GM12878 (cell line): ENCODE measurements around the gene NAPEPLD. TPM values are rescaled to one million over a fixed set of nuclear protein-coding genes. Genes with fewer than 3 reads are reported as not detected.

Source experiments
- ATAC-seq: fragments of 200-7000 bp; cut with Tn5 transposase; 3 replicates; pipeline ENCODE4 v1.9.1; 2020; ENCODE audit warnings: mild to moderate bottlenecking, moderate library complexity
- BruUV-seq: library from RNA; stranded (reverse); fragments of 400-500 nt; replicated peaks from 2 replicates; lab custom pipeline; 2021; lab: Mats Ljungman, UMichigan
- CTCF ChIA-PET: fragments of 300-600 bp; sonication (Branson Sonifier 250); formaldehyde crosslinking; extraction: SDS; loops from one replicate; lab custom pipeline; 2021; ENCODE audit warnings: inconsistent platforms; lab: Yijun Ruan, JAX
- POLR2A ChIA-PET: fragments of 350-600 bp; formaldehyde crosslinking; extraction: SDS; loops from one replicate; lab custom pipeline; 2021; ENCODE audit warnings: inconsistent platforms; lab: Charles Lee
- RAD21 ChIA-PET: fragments of 300-600 bp; sonication (Branson Sonifier 250); formaldehyde crosslinking; loops from one replicate; lab custom pipeline; 2023; ENCODE audit warnings: antibody characterized with exemption; ENCODE audit not compliant: unreplicated experiment; lab: Charles Lee
- SMC1A ChIA-PET: fragments of 300-600 bp; sonication (Branson Sonifier 250); formaldehyde crosslinking; loops from one replicate; lab custom pipeline; 2023; ENCODE audit not compliant: unreplicated experiment, uncharacterized antibody; lab: Charles Lee
- DNase-seq: peaks from one replicate; pipeline ENCODE4 v3.0.0-alpha.2; 2011; ENCODE audit warnings: low read depth, low spot score
- FAIRE-seq: peaks from 3 replicates; lab custom pipeline; 2011; peaks lifted over from hg19 to GRCh38; lab: Jason Lieb, UNC
- H2AFZ ChIP-seq: 2 replicates; pipeline ENCODE4 v1.6.0; 2011; ENCODE audit warnings: low read depth, low read length, control low read depth; ENCODE audit not compliant: control insufficient read depth
- H3K27ac ChIP-seq: 2 replicates; pipeline ENCODE4 v1.5.1; 2011; ENCODE audit warnings: control low read depth; ENCODE audit not compliant: control insufficient read depth, insufficient read depth
- H3K27me3 ChIP-seq, 2 experiments: replicated peaks in 1 of 2; 2 replicates each; pipeline versions ENCODE4 v1.6.0 to v1.6.1; 2011; ENCODE audit warnings: low read length in 1 of 2; ENCODE audit not compliant: control insufficient read depth in 2 of 2, insufficient read depth in 2 of 2
- H3K36me3 ChIP-seq, 2 experiments: 2 replicates each; pipeline ENCODE4 v1.5.1; 2011; ENCODE audit warnings: low read length in 1 of 2; ENCODE audit not compliant: control insufficient read depth in 2 of 2, insufficient read depth in 2 of 2
- H3K4me1 ChIP-seq: 2 replicates; pipeline ENCODE4 v1.6.1; 2011; ENCODE audit warnings: mild to moderate bottlenecking, low read length, moderate library complexity, mixed read lengths; ENCODE audit not compliant: control insufficient read depth, insufficient read depth
- H3K4me2 ChIP-seq: 2 replicates; pipeline ENCODE4 v1.6.0; 2011; ENCODE audit warnings: control low read depth; ENCODE audit not compliant: control insufficient read depth, insufficient read depth
- H3K4me3 ChIP-seq: fragments of 200-600 bp; sonication (generic); 2 replicates; pipeline ENCODE4 v1.5.1; 2016
- H3K79me2 ChIP-seq: 2 replicates; pipeline ENCODE4 v1.6.0; 2011; ENCODE audit warnings: low read length; ENCODE audit not compliant: control insufficient read depth, insufficient read depth
- H3K9ac ChIP-seq: 2 replicates; pipeline ENCODE4 v1.8.0; 2011; ENCODE audit warnings: low read length, control low read depth, mixed read lengths; ENCODE audit not compliant: control insufficient read depth, insufficient read depth
- H3K9me3 ChIP-seq: replicated peaks from 3 replicates; pipeline ENCODE4 v1.5.1; 2011; ENCODE audit warnings: mild to moderate bottlenecking, low read length; ENCODE audit not compliant: control insufficient read depth, insufficient read depth
- H4K20me1 ChIP-seq: 2 replicates; pipeline ENCODE4 v1.6.0; 2011; ENCODE audit not compliant: control insufficient read depth, insufficient read depth
- HCFC1 ChIP-seq: fragments of 150-350 bp; IDR thresholded peaks from 2 replicates; pipeline ENCODE4 v1.6.1; 2014; ENCODE audit warnings: low read length
- MTA2 ChIP-seq: fragments of 450-650 bp; IDR thresholded peaks from 2 replicates; pipeline ENCODE4 v1.6.1; 2016; ENCODE audit warnings: low read depth, mild to moderate bottlenecking, moderate library complexity
- NFXL1 ChIP-seq: fragments of 450-650 bp; IDR thresholded peaks from 2 replicates; pipeline ENCODE4 v1.6.1; 2017; ENCODE audit warnings: antibody characterized with exemption, mild to moderate bottlenecking, borderline replicate concordance
- PKNOX1 ChIP-seq: fragments of 450-650 bp; IDR thresholded peaks from 2 replicates; pipeline ENCODE4 v1.6.1; 2016; ENCODE audit warnings: mild to moderate bottlenecking
- POLR2AphosphoS5 ChIP-seq: IDR thresholded peaks from 2 replicates; pipeline ENCODE4 v1.6.1; 2011; ENCODE audit warnings: mild to moderate bottlenecking, low read length, inconsistent platforms
- RELA ChIP-seq: fragments of 450-650 bp; IDR thresholded peaks from 2 replicates; pipeline ENCODE4 v1.8.0; 2014; ENCODE audit warnings: borderline replicate concordance; ENCODE audit not compliant: partially characterized antibody
- ZBTB33 ChIP-seq: fragments of 450-650 bp; IDR thresholded peaks from 2 replicates; pipeline ENCODE4 v1.6.1; 2017; ENCODE audit warnings: mild to moderate bottlenecking
- WGBS: methylation state at CpG from one replicate; pipeline ENCODE4 v1.1.6; 2016; ENCODE audit warnings: low lambda C conversion rate; ENCODE audit not compliant: insufficient replicate concordance, insufficient coverage; ENCODE audit errors: missing lambda C conversion rate; 5-methylcytosine and 5-hydroxymethylcytosine counted together
- in situ Hi-C: fragments of 300-500 bp; cut with MboI; formaldehyde crosslinking; loops from 9 replicates; pipeline ENCODE4 v1.14.3; 2018; ENCODE audit warnings: mixed read lengths
- intact Hi-C: fragments of 100-400 bp; cut with micrococcal nuclease; formaldehyde crosslinking; loops from one replicate; pipeline ENCODE4 v1.14.2; 2022; ENCODE audit not compliant: unreplicated experiment
- polyA plus RNA-seq, 11 experiments: library from polyadenylated mRNA; depleted of rRNA in 4 of 11; unstranded in 6 of 11; stranded (reverse) in 5 of 11; fragments of >200 nt; fragmentation: Nextera tagmentation in 4 of 11; fragmentation: Illumina TruSeq in 1 of 11; extraction: Ambion mirVana in 4 of 11; extraction: Trizol in 1 of 11; gene quantifications; 1 replicate in 1 of 11; 2 replicates in 10 of 11; pipeline versions ENCODE4 v1.2.1 to v1.2.3, GENCODE V29; 2011 to 2016; ENCODE audit warnings: inconsistent platforms in 2 of 11, missing spikeins in 2 of 11, low read depth in 1 of 11
- total RNA-seq, 4 experiments: library from RNA; depleted of rRNA in 3 of 4; stranded (reverse); fragments of >200 nt in 3 of 4; fragmentation: Illumina TruSeq in 1 of 4; extraction: Trizol in 1 of 4; gene quantifications; 2 replicates each; pipeline versions ENCODE4 v1.2.1 to v1.2.3, GENCODE V29; 2013 to 2021

The NAPEPLD gene
- total and polyA plus RNA-seq, 10 of the 15 experiments (the other 5 are each of a cell fraction or from before 2014, with no cell fraction given), result 6.0 to 16.2 (median 8.6) TPM

GRCh38 chr7:103077318-103077717 is 71.6 kb downstream of the NAPEPLD start:
- ChIA-PET POLR2A (no interaction called here), CTCF (no interaction called here), RAD21 (no interaction called here), SMC1A (no interaction called here)
- TF ChIP-seq PKNOX1, result no peak
- no peak for TF ChIP-seq POLR2AphosphoS5
- no peak for TF ChIP-seq RELA
- TF ChIP-seq HCFC1, result no peak
- no peak for TF ChIP-seq MTA2
- peaks cover 25% of the 10 kb centered on the region for H3K79me2 ChIP-seq
- no peaks in the 10 kb centered on the region; the same call in 1 of the 3 replicates for H3K9me3 ChIP-seq
- no peak overlapping the region for H2AFZ ChIP-seq
- in situ Hi-C loops (no loop called here), intact Hi-C loops (no loop called here)
- FAIRE-seq (no peak), DNase-seq (no peak), ATAC-seq (no peak)
- no peak overlapping the region for H3K4me2 ChIP-seq
- no peaks in the 10 kb centered on the region for H3K27me3 ChIP-seq
- no peak overlapping the region for H3K4me3 ChIP-seq
- BruUV-seq, result no TSS peak
- H3K36me3 ChIP-seq, result no peaks in the 10 kb centered on the region
- H3K9ac ChIP-seq, result no peak overlapping the region
- H4K20me1 ChIP-seq, result no peaks in the 10 kb centered on the region
- 94% methylated on average over 3 of the region's 3 CpGs for WGBS
- no peak overlapping the region for H3K27ac ChIP-seq
- peaks cover 2% of the 10 kb centered on the region for H3K4me1 ChIP-seq

GRCh38 chr7:103076764-103077163 is 72.1 kb downstream of the NAPEPLD start:
- Histone ChIP-seq H3K4me2 (peak overlapping the region; percentile 15; the same call in 1 of the 2 replicates), H3K9ac (no peak overlapping the region), H3K79me2 (peaks cover 25% of the 10 kb centered on the region), H3K9me3 (no peaks in the 10 kb centered on the region; the same call in 1 of the 3 replicates), H3K36me3 (no peaks in the 10 kb centered on the region), H3K27ac (no peak overlapping the region), H3K4me3 (no peak overlapping the region), H3K4me1 (peaks cover 2% of the 10 kb centered on the region), H2AFZ (no peak overlapping the region), H3K27me3 (no peaks in the 10 kb centered on the region), H4K20me1 (no peaks in the 10 kb centered on the region)
- intact Hi-C loops, result no loop called here
- CTCF ChIA-PET, result interaction anchor here (1.9 to 2.8 kb wide), 2 partner anchors 15 to 72 kb away, joined by 4 to 18 read pairs; no protein-coding TSS in a partner anchor
- in situ Hi-C loops, result no loop called here
- DNase-seq (no peak), FAIRE-seq (no peak), ATAC-seq (no peak)
- SMC1A ChIA-PET, result no interaction called here
- no TSS peak for BruUV-seq
- POLR2A ChIA-PET, result interaction anchor here (2.1 to 2.5 kb wide), 2 partner anchors 73 to 328 kb away, joined by 8 to 17 read pairs; partner anchors contain the start of genes FAM185A and NAPEPLD
- 91% methylated on average over 7 of the region's 7 CpGs for WGBS
- TF ChIP-seq NFXL1 (no peak), ZBTB33 (0 out of 2 replicates have a peak, but pooled peaks have one; percentile 39)
- RAD21 ChIA-PET, result no interaction called here
